Loucy (cell line): Measurements from ENCODE around the gene SRRD.

Experiments
- H2AFZ ChIP-seq: fragments of 200-600 bp; sonication (generic); 2 replicates; pipeline ENCODE4 v1.6.0; 2016; ENCODE audit warnings: antibody characterized with exemption, mild to moderate bottlenecking, low read length, moderate library complexity
- H3F3A ChIP-seq: fragments of 200-600 bp; 2 replicates; pipeline ENCODE4 v1.6.0; 2016; ENCODE audit warnings: antibody characterized with exemption, low read depth, mild to moderate bottlenecking
- H3K27me3 ChIP-seq: fragments of 200-600 bp; sonication (generic); 2 replicates; pipeline ENCODE4 v1.6.1; 2014; ENCODE audit warnings: low read length, mild to moderate bottlenecking; ENCODE audit not compliant: insufficient read depth, poor library complexity, severe bottlenecking
- H3K36me3 ChIP-seq: fragments of 200-600 bp; sonication (generic); 2 replicates; pipeline ENCODE4 v1.6.1; 2016; ENCODE audit warnings: low read length; ENCODE audit not compliant: insufficient read depth
- H3K4me1 ChIP-seq: fragments of 200-600 bp; sonication (generic); 2 replicates; pipeline ENCODE4 v1.5.1; 2014; ENCODE audit warnings: low read length, mild to moderate bottlenecking; ENCODE audit not compliant: insufficient read depth, poor library complexity, severe bottlenecking
- H3K4me2 ChIP-seq: fragments of 200-600 bp; sonication (generic); 2 replicates; pipeline ENCODE4 v1.6.0; 2014; ENCODE audit warnings: antibody characterized with exemption, low read length, low read depth, mild to moderate bottlenecking; ENCODE audit not compliant: poor library complexity, severe bottlenecking
- H3K4me3 ChIP-seq: fragments of 200-600 bp; sonication (generic); 2 replicates; pipeline ENCODE4 v1.5.1; 2014; ENCODE audit warnings: low read length, mild to moderate bottlenecking, mixed read lengths; ENCODE audit not compliant: poor library complexity, severe bottlenecking
- H3K79me2 ChIP-seq: fragments of 200-600 bp; sonication (generic); 2 replicates; pipeline ENCODE4 v1.6.1; 2014; ENCODE audit warnings: low read length; ENCODE audit not compliant: insufficient read depth
- H3K9ac ChIP-seq: fragments of 200-600 bp; sonication (generic); 2 replicates; pipeline ENCODE4 v1.6.0; 2014; ENCODE audit warnings: mild to moderate bottlenecking, low read depth, low read length, moderate library complexity; ENCODE audit not compliant: poor library complexity, severe bottlenecking
- H3K9me2 ChIP-seq: fragments of 200-600 bp; sonication (generic); replicated peaks from 2 replicates; pipeline ENCODE4 v1.6.1; 2016; ENCODE audit warnings: low read depth, low read length, mixed read lengths
- H3K9me3 ChIP-seq: fragments of 200-600 bp; sonication (generic); 2 replicates; pipeline ENCODE4 v1.6.1; 2014; ENCODE audit warnings: mild to moderate bottlenecking, antibody characterized with exemption, low read length, low read depth; ENCODE audit not compliant: insufficient read depth
- H4K20me1 ChIP-seq: fragments of 200-600 bp; sonication (generic); 2 replicates; pipeline ENCODE4 v1.6.0; 2014; ENCODE audit warnings: antibody characterized with exemption, low read length, mild to moderate bottlenecking; ENCODE audit not compliant: insufficient read depth, poor library complexity, severe bottlenecking
- EZH2phosphoT487 ChIP-seq: fragments of 200-600 bp; IDR thresholded peaks from 2 replicates; pipeline ENCODE4 v1.6.1; 2018; ENCODE audit warnings: antibody characterized with exemption, mild to moderate bottlenecking, moderate library complexity, borderline replicate concordance
- TF ChIP-seq, protein P1 (sequence below): fragments of 200-600 bp; sonication (generic); conservative IDR thresholded peaks from 2 replicates; pipeline ENCODE4 v1.5.1; 2014; ENCODE audit warnings: mild to moderate bottlenecking, antibody characterized with exemption, low read length

SRRD gene

DNA sequence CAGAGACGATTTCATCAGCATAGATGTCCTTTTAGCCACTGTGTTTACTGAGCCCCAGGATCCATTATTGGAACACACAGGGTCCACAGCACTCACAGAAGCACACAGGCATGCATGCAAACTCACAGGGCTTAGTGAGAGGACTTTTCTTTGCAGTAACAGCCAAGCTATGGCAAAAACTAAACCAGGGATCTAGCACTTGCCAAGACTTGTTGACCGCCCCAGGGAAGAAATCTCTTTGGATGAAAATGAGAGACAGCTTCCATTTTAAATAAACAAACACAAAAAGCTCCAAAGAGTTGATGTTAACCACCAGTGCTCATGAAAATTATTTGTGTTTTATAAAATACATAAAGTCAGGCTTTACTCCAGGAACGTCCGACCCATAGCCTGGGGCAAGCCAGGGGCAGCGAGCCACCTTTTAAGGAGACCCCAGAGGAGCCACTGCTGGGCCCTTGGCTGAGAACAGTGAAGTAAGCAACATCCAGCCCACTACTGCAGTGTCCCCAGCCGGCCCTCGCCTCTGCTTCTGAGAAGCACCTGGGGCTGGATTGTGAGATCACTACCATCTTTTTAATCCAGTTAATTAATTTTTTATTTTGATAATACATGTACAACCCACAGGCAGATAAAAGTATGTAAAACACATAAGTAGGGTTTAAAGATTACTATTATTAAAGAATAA is 50.6 kb downstream of the SRRD start:
- H3K36me3 ChIP-seq = peaks cover 20% of the 10 kb centered on the region; the same call in 1 of the 2 replicates

DNA sequence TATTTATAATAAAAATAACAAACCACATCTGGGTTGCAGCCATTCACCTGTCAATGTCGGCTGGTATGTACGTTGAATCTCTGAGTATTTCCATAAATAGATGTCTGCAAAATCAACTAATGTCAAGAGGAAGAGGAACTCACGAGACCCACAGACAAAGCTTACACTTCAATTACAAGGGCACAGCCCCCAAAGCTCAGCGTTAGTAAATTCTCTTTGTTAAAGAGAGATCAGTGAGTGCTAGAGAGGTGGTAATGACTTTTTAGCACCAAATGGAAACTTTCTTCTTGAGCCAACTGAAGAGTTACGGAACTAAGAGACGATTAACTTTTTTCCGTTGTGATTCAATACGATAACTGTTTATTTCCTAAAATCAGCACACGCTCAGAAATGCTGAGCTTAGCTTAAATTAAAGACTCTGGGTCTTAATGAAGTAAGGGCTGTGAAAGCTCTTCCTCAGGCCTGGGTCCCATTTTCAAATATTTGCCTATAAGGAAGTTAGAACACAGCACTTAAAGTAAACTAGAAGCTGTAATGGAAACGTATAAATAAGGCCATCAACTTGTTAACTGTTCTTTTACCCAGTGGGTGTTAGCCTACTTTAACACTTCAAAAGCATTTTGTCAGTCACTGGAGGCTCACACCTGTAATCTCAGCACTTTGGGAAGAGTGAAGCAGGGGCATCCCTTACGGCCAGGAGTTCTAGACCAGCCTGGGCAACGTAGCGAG is 51.4 kb downstream of the SRRD start:
- Histone ChIP-seq H3K79me2 (no peaks in the 10 kb centered on the region), H3K4me2 (no peak overlapping the region), H3K36me3 (peaks cover 27% of the 10 kb centered on the region; the same call in 1 of the 2 replicates), H3K4me3 (no peak overlapping the region), H3F3A (no peaks in the 10 kb centered on the region), H2AFZ (no peak overlapping the region), H4K20me1 (no peaks in the 10 kb centered on the region), H3K4me1 (no peaks in the 10 kb centered on the region), H3K27me3 (no peaks in the 10 kb centered on the region), H3K9me3 (no peaks in the 10 kb centered on the region), H3K9me2 (no peaks in the 10 kb centered on the region), H3K9ac (no peak overlapping the region)
- TF ChIP-seq, protein P1, sequence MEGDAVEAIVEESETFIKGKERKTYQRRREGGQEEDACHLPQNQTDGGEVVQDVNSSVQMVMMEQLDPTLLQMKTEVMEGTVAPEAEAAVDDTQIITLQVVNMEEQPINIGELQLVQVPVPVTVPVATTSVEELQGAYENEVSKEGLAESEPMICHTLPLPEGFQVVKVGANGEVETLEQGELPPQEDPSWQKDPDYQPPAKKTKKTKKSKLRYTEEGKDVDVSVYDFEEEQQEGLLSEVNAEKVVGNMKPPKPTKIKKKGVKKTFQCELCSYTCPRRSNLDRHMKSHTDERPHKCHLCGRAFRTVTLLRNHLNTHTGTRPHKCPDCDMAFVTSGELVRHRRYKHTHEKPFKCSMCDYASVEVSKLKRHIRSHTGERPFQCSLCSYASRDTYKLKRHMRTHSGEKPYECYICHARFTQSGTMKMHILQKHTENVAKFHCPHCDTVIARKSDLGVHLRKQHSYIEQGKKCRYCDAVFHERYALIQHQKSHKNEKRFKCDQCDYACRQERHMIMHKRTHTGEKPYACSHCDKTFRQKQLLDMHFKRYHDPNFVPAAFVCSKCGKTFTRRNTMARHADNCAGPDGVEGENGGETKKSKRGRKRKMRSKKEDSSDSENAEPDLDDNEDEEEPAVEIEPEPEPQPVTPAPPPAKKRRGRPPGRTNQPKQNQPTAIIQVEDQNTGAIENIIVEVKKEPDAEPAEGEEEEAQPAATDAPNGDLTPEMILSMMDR = no peak
- no peak for TF ChIP-seq EZH2phosphoT487

More for the DNA sequence above, 50.6 kb downstream of the SRRD start:
- Histone ChIP-seq H3K4me1 (no peaks in the 10 kb centered on the region), H3K27me3 (no peaks in the 10 kb centered on the region), H3K9me3 (no peaks in the 10 kb centered on the region), H3K4me2 (no peak overlapping the region), H4K20me1 (no peaks in the 10 kb centered on the region), H3K9me2 (no peaks in the 10 kb centered on the region), H2AFZ (no peak overlapping the region), H3K4me3 (no peak overlapping the region), H3K9ac (no peak overlapping the region), H3K79me2 (no peaks in the 10 kb centered on the region), H3F3A (no peaks in the 10 kb centered on the region)
- TF ChIP-seq EZH2phosphoT487 = no peak
- TF ChIP-seq, protein P1 = no peak

GRCh38 chr22:26535603-26535908 is 51.9 kb downstream of the SRRD start:
- TF ChIP-seq, protein P1 = no peak
- TF ChIP-seq EZH2phosphoT487 = no peak
- Histone ChIP-seq H3F3A (no peaks in the 10 kb centered on the region), H3K9ac (no peak overlapping the region), H3K9me3 (no peaks in the 10 kb centered on the region), H3K4me1 (no peaks in the 10 kb centered on the region), H3K4me2 (no peak overlapping the region), H3K27me3 (no peaks in the 10 kb centered on the region), H4K20me1 (no peaks in the 10 kb centered on the region), H3K79me2 (no peaks in the 10 kb centered on the region), H3K9me2 (no peaks in the 10 kb centered on the region), H2AFZ (no peak overlapping the region), H3K4me3 (no peak overlapping the region), H3K36me3 (peaks cover 29% of the 10 kb centered on the region; the same call in 1 of the 2 replicates)
